IPS DF 6.9 (cell line): ENCODE results near the gene TMEM200C.
A peak's percentile ranks its signal among the peaks of the same experiment; 100 is the strongest.

ENCODE experiments used
- DNase-seq: peaks from one replicate; pipeline ENCODE4 v3.0.0-alpha.2; 2013; ENCODE audit warnings: low read depth, low spot score
- H3K27ac ChIP-seq: one replicate; pipeline ENCODE4 v1.5.1; 2013; ENCODE audit warnings: low read length, control low read depth
- H3K27me3 ChIP-seq: 2 replicates; pipeline ENCODE4 v1.6.1; 2013; ENCODE audit warnings: mild to moderate bottlenecking, low read length; ENCODE audit not compliant: control insufficient read depth, insufficient read depth
- H3K36me3 ChIP-seq: 2 replicates; pipeline ENCODE4 v1.6.1; 2013; ENCODE audit warnings: low read length; ENCODE audit not compliant: control insufficient read depth, insufficient read depth
- H3K4me1 ChIP-seq: 2 replicates; pipeline ENCODE4 v1.6.1; 2013; ENCODE audit warnings: low read length; ENCODE audit not compliant: control insufficient read depth, insufficient read depth
- H3K4me3 ChIP-seq: 2 replicates; pipeline ENCODE4 v1.5.1; 2013; ENCODE audit warnings: mild to moderate bottlenecking, low read length
- H3K9me3 ChIP-seq: 2 replicates; pipeline ENCODE4 v1.6.1; 2013; ENCODE audit warnings: low read length, inconsistent platforms; ENCODE audit not compliant: control insufficient read depth, insufficient read depth
- WGBS: extraction: QIAGEN DNeasy Blood & Tissue Kit; methylation state at CpG from one replicate; pipeline ENCODE4 v1.1.7; 2013; ENCODE audit warnings: mixed read lengths, missing lambda C conversion rate; ENCODE audit not compliant: insufficient read length, insufficient coverage; 5-methylcytosine and 5-hydroxymethylcytosine counted together

Gene TMEM200C

DNA sequence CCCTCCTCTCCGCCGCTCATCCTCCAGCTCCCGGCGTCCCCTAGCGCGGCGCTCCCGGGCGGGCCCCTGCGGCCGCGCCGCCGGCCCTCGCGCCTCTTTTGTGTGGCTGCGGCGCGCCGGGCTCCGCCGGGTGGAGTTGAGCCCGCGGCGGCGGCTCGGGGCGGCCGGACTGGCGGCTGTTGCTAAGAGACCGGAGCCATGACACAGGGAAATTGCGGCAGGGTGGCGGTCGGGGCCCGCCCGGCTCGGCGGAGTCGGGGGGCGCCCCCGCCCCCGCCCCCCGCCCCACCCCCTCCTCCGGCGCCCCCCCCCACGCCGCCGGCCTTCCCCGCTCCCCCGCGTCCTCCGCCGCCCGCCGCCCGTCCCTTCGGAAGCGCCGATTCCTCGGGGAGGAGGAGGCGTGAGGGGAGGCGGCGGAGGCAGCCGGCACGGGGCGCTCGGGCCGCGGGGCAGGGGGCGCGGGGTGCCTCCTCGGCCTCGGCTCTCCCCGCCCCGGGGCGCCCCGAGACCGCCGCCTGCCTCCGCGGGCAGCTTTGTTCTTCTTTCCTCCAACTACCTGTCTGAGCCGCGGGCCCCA is at the start of gene TMEM200C:
Gene TMEM200C, minus strand, starts transcription at position 224 of the 577 bp plus-strand sequence. CDS start 3,459 bp downstream, outside the sequence.
- no CpG with 5 or more reads among the region's 83 CpGs for WGBS
- DNase-seq: no peak
- Histone ChIP-seq H3K36me3 (no peaks in the 10 kb centered on the region), H3K27me3 (peaks cover 2% of the 10 kb centered on the region; the same call in 1 of the 2 replicates), H3K27ac (no peak within 1 kb of the TSS), H3K9me3 (no peaks in the 10 kb centered on the region), H3K4me1 (peaks cover 6% of the 10 kb centered on the region), H3K4me3 (peak within 1 kb of the TSS; percentile 59)

DNA sequence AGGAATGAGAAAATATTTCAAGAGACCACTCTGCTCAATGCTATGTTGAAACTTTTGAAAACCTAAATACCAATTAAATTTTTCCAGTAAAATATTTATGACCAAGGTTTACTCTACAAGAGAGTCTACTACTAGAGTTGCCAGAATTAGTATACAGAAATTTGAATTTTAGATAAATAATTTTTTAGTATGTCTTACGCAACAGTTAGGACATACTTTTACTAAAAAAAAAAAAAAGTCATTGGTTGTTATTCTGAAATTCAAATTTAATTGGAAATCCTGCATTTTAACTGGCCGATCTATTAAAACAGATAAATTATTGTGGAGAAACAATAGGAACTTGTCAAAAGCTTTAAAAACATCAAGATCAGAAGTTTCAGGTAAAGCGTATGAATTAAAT is 49.1 kb upstream of the TMEM200C start:
- no CpG with 5 or more reads among the region's 3 CpGs for WGBS
- peaks cover 5% of the 10 kb centered on the region; the same call in 1 of the 2 replicates for H3K4me1 ChIP-seq
- no peaks in the 10 kb centered on the region for H3K36me3 ChIP-seq
- DNase-seq: no peak
- no peaks in the 10 kb centered on the region for H3K9me3 ChIP-seq
- H3K27me3 ChIP-seq: no peaks in the 10 kb centered on the region
- H3K27ac ChIP-seq: no peak overlapping the region
- no peak overlapping the region for H3K4me3 ChIP-seq

DNA sequence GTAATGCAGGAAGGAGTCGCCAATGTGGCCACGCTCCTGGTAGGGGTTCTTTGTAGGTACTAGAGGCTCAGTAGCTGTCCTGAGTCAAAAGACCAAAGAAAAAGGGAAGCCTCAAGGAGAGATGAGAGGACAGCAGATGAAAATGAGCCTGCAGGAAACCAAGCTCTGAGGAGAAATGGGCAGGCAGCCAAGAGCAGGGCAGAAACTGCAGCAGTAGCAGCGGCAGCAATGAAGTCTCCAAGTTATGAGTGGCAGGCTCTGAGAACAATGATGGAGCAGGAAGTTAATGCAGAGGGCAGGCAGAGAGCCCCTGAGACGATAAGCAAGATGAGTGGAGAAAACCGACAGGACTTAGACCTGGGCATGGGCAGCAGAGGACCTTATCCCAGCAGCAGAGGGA is 48.2 kb upstream of the TMEM200C start:
- H3K36me3 ChIP-seq: no peaks in the 10 kb centered on the region
- H3K4me1 ChIP-seq: peaks cover 5% of the 10 kb centered on the region; the same call in 1 of the 2 replicates
- no peaks in the 10 kb centered on the region for H3K9me3 ChIP-seq
- H3K27me3 ChIP-seq: no peaks in the 10 kb centered on the region
- no peak overlapping the region for H3K27ac ChIP-seq
- DNase-seq: no peak
- no CpG with 5 or more reads among the region's 5 CpGs for WGBS
- H3K4me3 ChIP-seq: no peak overlapping the region

- H3K27me3 ChIP-seq: no peaks in the 10 kb centered on the region
- H3K36me3 ChIP-seq: no peaks in the 10 kb centered on the region
- no CpG with 5 or more reads among the region's 6 CpGs for WGBS
- DNase-seq: no peak
- H3K27ac ChIP-seq: no peak overlapping the region
- H3K4me3 ChIP-seq: no peak overlapping the region
- no peaks in the 10 kb centered on the region for H3K9me3 ChIP-seq
- H3K4me1 ChIP-seq: peaks cover 5% of the 10 kb centered on the region; the same call in 1 of the 2 replicates
Observed at GRCh38 chr18:5942591-5942990, 47.3 kb upstream of the TMEM200C start.

DNA sequence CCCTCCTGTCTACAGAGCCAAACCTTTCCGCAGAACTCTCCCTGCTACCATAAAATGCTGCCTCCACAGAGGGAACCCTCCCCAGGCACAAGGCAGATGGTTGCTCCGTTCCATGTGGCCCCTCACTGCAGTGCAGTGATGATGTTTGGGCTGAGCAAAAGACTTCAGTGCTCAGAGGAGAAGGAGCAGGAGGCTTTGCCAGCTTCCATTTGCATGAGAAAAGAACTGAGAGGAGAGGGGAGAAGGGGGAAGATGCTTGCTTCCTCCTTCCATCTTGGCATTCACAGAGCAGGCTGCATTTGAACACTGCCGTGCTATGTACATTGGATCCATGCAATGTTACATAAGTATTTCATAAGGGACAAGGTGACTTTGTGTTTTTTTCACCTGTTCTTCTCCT is 46.6 kb upstream of the TMEM200C start:
- Histone ChIP-seq H3K36me3 (no peaks in the 10 kb centered on the region), H3K4me3 (no peak overlapping the region), H3K27me3 (no peaks in the 10 kb centered on the region), H3K9me3 (no peaks in the 10 kb centered on the region), H3K27ac (no peak overlapping the region), H3K4me1 (peaks cover 5% of the 10 kb centered on the region; the same call in 1 of the 2 replicates)
- no CpG with 5 or more reads among the region's 3 CpGs for WGBS
- DNase-seq: no peak

DNA sequence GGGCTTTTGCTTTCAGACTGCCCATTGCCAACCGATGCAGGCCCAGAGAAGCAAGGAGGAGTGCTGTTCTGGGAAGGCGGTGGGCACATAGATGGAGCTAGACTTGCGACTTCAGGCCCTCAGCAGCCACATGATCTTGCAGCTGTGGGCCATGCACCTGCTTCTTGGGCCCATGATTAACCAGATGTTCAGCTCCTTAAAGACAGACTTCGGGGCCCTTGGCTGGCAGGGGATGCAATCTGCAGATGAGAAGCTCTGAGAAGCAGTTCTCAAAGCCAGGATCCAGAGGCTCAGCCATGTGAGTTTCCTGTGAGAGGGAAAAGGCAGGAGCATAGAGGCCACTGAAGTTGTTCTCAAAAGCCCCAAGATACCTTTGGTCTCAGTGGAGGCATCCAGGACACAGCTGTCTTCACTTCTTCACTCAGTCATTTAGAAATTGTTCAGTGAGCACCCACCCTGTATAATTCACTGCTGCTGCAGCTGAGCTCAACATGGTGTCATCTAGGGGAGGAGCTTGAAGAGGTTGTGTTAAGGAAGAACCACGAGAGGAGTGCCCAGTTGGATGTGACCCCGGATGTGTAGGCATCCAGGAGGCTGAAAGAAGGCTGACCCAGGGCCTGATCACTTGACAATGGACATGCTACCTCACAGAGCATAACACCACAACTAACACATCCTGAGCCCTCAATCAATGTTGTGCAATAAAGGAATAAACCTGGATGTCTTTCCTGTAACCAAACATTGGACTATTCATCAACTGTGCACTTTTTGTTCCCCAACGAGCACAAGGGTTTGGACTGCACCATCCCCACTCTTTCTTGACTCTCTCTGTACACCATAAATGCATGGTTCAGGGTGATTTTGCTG is 44.7 kb upstream of the TMEM200C start:
- H3K4me1 ChIP-seq: peaks cover 5% of the 10 kb centered on the region; the same call in 1 of the 2 replicates
- no peaks in the 10 kb centered on the region for H3K36me3 ChIP-seq
- no peaks in the 10 kb centered on the region for H3K27me3 ChIP-seq
- no CpG with 5 or more reads among the region's 7 CpGs for WGBS
- no peak overlapping the region for H3K4me3 ChIP-seq
- no peak overlapping the region for H3K27ac ChIP-seq
- no peak for DNase-seq
- H3K9me3 ChIP-seq: no peaks in the 10 kb centered on the region

- Histone ChIP-seq H3K4me3 (no peak overlapping the region), H3K27me3 (no peaks in the 10 kb centered on the region), H3K27ac (no peak overlapping the region), H3K36me3 (no peaks in the 10 kb centered on the region), H3K9me3 (no peaks in the 10 kb centered on the region), H3K4me1 (peaks cover 5% of the 10 kb centered on the region; the same call in 1 of the 2 replicates)
- WGBS: no CpG with 5 or more reads among the region's 3 CpGs
- no peak for DNase-seq
Observed at GRCh38 chr18:5937795-5938194, 42.5 kb upstream of the TMEM200C start.

- no peak overlapping the region for H3K27ac ChIP-seq
- no CpG with 5 or more reads among the region's 7 CpGs for WGBS
- DNase-seq: no peak
- no peaks in the 10 kb centered on the region for H3K9me3 ChIP-seq
- H3K27me3 ChIP-seq: no peaks in the 10 kb centered on the region
- peaks cover 5% of the 10 kb centered on the region; the same call in 1 of the 2 replicates for H3K4me1 ChIP-seq
- H3K36me3 ChIP-seq: no peaks in the 10 kb centered on the region
- H3K4me3 ChIP-seq: no peak overlapping the region
Observed at GRCh38 chr18:5937121-5937520, 41.8 kb upstream of the TMEM200C start.

GRCh38 chr18:5930789-5931188 is 35.5 kb upstream of the TMEM200C start:
- Histone ChIP-seq H3K4me1 (no peaks in the 10 kb centered on the region), H3K27me3 (no peaks in the 10 kb centered on the region), H3K9me3 (no peaks in the 10 kb centered on the region), H3K27ac (no peak overlapping the region), H3K4me3 (no peak overlapping the region), H3K36me3 (no peaks in the 10 kb centered on the region)
- DNase-seq: no peak
- WGBS: no CpG with 5 or more reads among the region's 2 CpGs

DNA sequence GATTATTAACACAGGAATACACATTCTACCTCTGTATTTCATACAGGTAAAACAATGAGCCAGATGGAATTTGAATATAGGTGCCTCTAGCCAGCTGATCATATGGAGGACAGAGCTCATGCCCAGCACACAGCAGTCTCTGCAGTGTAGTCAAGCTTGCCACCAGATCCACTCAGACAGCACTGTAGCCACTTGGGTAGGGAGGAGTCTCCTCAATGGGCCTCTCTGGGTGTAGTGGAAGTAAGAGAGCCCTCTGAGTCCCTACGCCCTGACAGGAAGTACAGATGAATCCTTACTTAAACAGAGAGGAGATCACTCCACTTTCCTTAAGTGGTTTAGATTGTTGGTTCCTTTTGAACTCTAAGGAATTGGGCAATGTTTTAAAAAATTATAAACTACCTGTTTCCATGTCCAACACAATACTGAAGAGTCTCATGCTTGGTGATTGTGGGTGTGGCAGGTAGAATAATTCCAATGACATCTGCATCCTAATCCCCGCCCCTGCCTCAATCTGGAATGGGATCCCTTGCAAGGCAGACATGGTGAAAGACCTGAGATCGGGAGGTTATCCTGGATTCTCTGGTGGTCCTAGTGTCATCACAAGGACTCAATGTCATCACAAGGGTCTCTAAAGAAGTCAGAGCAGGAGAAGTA is 23.0 kb upstream of the TMEM200C start:
- H3K9me3 ChIP-seq: no peaks in the 10 kb centered on the region
- H3K27me3 ChIP-seq: no peaks in the 10 kb centered on the region
- H3K4me3 ChIP-seq: no peak overlapping the region
- DNase-seq: no peak
- no peak overlapping the region for H3K27ac ChIP-seq
- H3K4me1 ChIP-seq: no peaks in the 10 kb centered on the region
- no peaks in the 10 kb centered on the region for H3K36me3 ChIP-seq
- no CpG with 5 or more reads among the region's 3 CpGs for WGBS
